SH-SY5Y (cell line): ENCODE results near the gene PPP1R37.

Source experiments
- GATA2 ChIP-seq: IDR thresholded peaks from 2 replicates; pipeline ENCODE4 v1.6.1; 2011; ENCODE audit warnings: mild to moderate bottlenecking, low read depth, low read length
- GATA3 ChIP-seq: IDR thresholded peaks from 2 replicates; pipeline ENCODE4 v1.6.1; 2011; ENCODE audit warnings: low read depth, mild to moderate bottlenecking, low read length, moderate library complexity

PPP1R37 gene, protein sequence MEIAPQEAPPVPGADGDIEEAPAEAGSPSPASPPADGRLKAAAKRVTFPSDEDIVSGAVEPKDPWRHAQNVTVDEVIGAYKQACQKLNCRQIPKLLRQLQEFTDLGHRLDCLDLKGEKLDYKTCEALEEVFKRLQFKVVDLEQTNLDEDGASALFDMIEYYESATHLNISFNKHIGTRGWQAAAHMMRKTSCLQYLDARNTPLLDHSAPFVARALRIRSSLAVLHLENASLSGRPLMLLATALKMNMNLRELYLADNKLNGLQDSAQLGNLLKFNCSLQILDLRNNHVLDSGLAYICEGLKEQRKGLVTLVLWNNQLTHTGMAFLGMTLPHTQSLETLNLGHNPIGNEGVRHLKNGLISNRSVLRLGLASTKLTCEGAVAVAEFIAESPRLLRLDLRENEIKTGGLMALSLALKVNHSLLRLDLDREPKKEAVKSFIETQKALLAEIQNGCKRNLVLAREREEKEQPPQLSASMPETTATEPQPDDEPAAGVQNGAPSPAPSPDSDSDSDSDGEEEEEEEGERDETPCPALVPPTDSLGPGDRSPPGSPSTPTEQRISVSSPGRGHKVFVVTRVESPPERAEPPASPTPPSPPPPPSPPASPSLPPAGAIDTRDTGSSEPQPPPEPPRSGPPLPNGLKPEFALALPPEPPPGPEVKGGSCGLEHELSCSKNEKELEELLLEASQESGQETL

DNA sequence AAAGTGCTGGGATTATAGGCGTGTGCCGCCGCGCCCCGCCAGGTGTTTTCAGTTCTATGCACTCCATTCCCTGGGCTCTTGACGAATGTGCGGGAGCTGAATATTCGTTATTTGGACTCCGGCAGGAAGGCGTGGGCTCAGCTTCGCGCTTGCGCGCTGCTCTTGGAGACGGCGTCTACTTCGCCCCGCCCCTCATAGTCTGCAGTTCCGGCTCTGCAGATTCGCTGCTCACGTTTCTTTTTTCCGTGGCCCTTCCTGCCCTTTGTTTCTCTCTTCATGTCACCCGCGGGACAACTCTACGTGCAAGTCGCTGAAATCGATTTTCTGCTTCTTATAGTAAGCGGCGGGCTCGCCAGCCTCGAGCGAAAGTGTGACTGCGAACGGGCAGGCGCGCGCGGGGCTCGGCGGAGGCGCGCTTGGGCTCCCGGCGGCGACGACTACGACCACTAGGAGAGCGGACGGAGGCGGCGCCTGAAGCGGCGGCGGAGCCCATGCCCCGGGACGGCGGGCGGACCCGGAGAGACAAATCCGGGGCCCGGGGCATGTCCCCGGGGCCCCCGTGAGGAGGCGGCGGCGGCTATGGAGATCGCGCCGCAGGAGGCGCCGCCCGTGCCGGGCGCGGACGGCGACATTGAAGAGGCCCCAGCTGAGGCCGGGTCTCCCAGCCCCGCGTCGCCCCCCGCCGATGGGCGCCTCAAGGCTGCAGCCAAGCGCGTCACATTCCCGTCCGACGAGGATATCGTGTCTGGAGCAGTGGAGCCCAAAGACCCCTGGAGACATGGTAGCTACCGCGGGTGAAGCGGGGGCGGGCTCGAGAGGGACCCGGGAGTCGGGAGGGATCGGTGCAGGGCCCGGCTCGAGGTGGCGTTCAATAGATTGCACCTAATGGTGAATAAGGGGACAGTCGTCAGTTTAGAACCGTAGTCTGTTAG lies at the start of gene PPP1R37:
Gene PPP1R37, plus strand, starts transcription at position 433 of the 932 bp plus-strand sequence. Its CDS starts 147 bp downstream, at position 580.
- TF ChIP-seq GATA2 (peak; percentile 7; the same call in 1 of the 2 replicates), GATA3 (no peak)

- no peak for TF ChIP-seq GATA2
Measured at GRCh38 chr19:45045671-45046353, 47.2 kb upstream of the PPP1R37 start.

GRCh38 chr19:45046355-45046754 lies 46.6 kb upstream of the PPP1R37 start:
- no peak for TF ChIP-seq GATA3
- TF ChIP-seq GATA2 = no peak

DNA sequence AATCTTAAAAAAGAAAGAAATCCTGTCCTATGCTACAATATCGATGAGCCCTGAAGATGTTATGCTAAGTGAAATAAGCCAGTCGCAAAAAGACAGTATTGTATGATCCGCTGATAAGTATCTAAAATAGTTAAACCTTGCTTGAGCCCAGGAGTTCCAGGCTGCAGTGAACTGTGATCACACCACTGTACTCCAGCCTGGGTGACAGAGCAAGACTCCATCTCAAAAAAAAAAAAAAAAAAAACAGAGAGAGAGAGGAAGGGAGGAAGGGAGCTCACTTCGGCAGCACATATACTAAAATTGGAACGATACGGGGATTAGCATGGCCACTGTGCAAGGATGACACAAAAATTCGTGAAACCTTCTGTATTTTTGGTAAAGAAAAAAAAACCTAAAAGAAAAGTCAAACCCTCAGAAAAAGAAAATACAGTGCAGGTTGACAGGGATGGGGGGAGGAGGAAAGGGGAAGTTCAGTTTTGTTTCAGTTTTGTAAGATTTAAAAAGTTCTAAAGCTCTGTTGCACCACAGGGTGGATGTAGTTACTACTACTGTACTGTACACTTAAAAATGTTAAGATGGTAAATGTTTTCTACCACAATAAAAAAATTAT lies 45.7 kb upstream of the PPP1R37 start:
- no peak for TF ChIP-seq GATA3
- no peak for TF ChIP-seq GATA2

GRCh38 chr19:45049073-45049736 lies 43.8 kb upstream of the PPP1R37 start:
- TF ChIP-seq GATA2 = no peak
- TF ChIP-seq GATA3 = no peak

- TF ChIP-seq GATA3 (no peak), GATA2 (no peak)
Measured at GRCh38 chr19:45050036-45050435, 42.9 kb upstream of the PPP1R37 start.

DNA sequence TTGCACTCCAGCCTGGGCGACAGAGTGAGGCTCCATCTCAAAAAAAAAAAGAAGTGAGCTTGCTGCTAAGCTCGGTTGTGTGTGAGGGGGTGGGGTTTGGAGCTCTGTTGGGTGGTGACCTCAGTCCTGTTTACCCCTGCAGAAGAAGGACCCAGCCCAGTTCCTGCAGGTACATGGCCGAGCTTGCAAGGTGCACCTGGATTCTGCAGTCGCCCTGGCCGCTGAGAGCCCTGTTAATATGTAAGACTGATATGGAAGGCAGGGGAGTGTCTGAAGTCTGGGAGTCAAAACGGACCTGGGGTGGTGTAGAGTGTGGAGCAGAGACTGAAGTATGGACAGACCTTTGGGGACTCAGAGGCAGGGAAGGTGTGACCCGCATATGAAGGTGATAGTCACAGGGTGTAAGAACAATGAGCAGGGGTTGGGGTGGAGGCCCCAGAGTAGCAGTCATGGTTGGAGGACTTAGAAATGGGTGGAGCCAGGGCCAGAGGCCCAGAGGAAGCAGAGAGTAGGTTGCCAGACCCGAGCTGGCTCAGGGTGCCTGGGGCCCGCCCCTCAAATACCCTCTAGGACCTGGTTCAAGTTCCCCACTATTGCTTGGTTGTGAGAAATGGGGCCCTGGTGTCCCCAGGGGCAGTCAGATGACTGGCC lies 40.9 kb upstream of the PPP1R37 start:
- TF ChIP-seq GATA3 (no peak), GATA2 (no peak)

DNA sequence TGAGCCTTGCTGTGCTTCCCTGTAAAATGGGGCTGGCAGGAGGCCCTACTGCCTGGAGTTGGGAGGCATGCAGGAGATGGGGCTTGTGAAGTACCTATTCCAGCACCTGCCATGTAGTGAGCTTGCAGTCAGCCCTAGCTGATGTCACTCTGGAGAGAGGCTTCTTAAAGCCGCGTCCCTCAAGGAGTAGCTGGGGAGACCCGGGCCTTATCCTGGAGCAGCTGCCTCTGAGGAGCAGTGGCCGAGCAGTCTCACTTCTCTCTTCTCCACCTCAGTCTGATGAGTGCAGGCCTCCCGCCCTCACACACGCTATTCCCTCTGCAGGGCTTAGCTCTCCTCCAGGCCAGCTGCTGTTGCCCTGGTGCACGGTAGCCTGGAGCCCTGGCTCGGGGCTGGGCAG lies 36.1 kb upstream of the PPP1R37 start:
- TF ChIP-seq GATA2 (no peak), GATA3 (no peak)

GRCh38 chr19:45057444-45057843 lies 35.5 kb upstream of the PPP1R37 start:
- no peak for TF ChIP-seq GATA3

DNA sequence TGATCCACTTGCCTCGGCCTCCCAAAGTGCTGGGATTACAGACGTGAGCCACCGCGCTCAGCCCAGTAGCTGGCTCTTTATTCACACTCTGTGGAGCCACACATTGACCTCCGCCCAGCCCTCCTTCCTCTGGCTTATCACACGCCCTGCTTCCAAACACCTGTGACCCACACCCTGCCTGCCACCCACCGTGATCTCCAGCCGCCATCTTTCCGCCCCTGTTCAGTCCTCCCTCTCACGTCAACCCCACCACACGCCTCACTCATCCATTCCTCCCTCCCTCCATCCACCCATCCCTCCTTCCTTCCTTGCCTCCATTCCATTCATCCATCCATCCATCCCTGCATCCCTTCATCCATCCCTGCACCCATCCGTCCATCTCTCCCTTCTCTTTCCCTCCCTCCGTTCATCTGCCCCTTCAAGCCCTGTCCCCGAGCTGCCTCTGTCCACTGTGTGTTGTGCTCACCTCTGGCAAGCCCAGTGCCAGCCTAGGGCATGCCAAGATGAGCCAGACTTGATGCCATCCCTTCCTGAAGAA lies 34.3 kb upstream of the PPP1R37 start:
- no peak for TF ChIP-seq GATA3
- no peak for TF ChIP-seq GATA2

- TF ChIP-seq GATA2 (no peak), GATA3 (no peak)
Measured at GRCh38 chr19:45059258-45059965, 33.6 kb upstream of the PPP1R37 start.

- TF ChIP-seq GATA3 = no peak
- no peak for TF ChIP-seq GATA2
Measured at GRCh38 chr19:45061965-45062364, 31.0 kb upstream of the PPP1R37 start.
